ENCODE results near the gene RPAP2. TPM values are rescaled to one million over a fixed set of nuclear protein-coding genes. Genes with fewer than 3 reads are reported as not detected.

The RPAP2 gene
- total and polyA plus RNA-seq, 2 of the 8 experiments (the other 6 are each of a cell fraction or from before 2014, with no cell fraction given) = 7.9 to 28.4 TPM

DNA sequence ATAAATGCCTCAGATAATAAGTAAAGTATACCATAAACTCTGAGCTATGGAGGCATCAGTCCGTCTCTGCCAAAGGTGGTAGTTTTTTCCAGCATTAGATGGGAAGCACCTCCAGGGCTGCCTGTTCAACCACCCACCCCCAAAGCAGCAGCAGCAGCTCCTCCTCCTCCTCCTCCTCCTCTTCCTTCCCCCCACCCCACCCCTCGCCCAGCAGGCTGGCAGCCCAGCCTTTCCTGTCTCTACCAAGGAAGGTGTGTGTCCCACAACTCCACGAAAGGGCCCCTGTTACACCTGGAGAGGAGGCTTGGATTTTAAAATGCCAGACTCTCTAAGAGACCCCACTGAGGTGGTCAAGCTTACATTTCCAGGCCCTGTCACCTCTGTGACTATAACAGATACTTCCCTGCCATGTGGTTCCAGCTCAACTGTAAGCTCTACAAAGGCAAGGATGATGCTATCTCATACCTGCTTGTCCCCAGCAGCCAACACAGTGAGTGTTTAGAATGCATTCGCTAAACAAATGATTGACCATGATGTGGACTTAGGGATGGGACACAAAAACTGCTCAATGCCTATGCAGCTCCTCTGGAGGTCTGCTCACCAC is 111.2 kb downstream of the RPAP2 start:
- H3K27ac ChIP-seq (ENCODE audit: low read depth, low read length) = no peak overlapping the region
- DNase-seq (ENCODE audit: low read depth in 1 of 2, low spot score in 2 of 2) = no peak
- no peak for FAIRE-seq
- no peak overlapping the region for H3K23ac ChIP-seq (ENCODE audit: insufficient read length)
- H2AFZ ChIP-seq (ENCODE audit: low read length) = no peak overlapping the region
- H2AK5ac ChIP-seq (ENCODE audit: low read depth, low read length) = no peak overlapping the region
- no peaks in the 10 kb centered on the region for H3K36me3 ChIP-seq (ENCODE audit: control insufficient read depth in 2 of 4, insufficient read depth in 4 of 4, low read length in 3 of 4)
- H2BK120ac ChIP-seq (replicated peaks; ENCODE audit: low read depth, low read length) = no peak overlapping the region
- H4K8ac ChIP-seq (ENCODE audit: extremely low read depth, insufficient read depth, low read length) = no peak overlapping the region
- 94% methylated on average over 3 of the region's 4 CpGs; no CpG with 5 or more reads in 1 of the 2 experiments for WGBS, 2 experiments (ENCODE audit: extremely low coverage in 1 of 2, insufficient coverage in 1 of 2, insufficient read length in 1 of 2, insufficient replicate concordance in 2 of 2, low coverage in 1 of 2, low lambda C conversion rate in 2 of 2, missing lambda C conversion rate in 1 of 2)
- no peak overlapping the region for H2BK12ac ChIP-seq (ENCODE audit: low read depth, low read length)
- no peak overlapping the region for H4K5ac ChIP-seq (ENCODE audit: insufficient read length, low read depth, low read length)
- no peak overlapping the region for H3K4me2 ChIP-seq (ENCODE audit: insufficient read depth in 1 of 2, low read depth in 2 of 2, low read length in 2 of 2)
- no peak overlapping the region for H3K9ac ChIP-seq (replicated peaks in 1 of 4; ENCODE audit: extremely low read depth in 1 of 4, low read depth in 3 of 4, low read length in 3 of 4)
- H3K79me2 ChIP-seq (ENCODE audit: control insufficient read depth in 1 of 2, insufficient read depth in 2 of 2, low read length in 2 of 2) = no peaks in the 10 kb centered on the region
- H2BK20ac ChIP-seq (ENCODE audit: low read length) = no peak overlapping the region
- H3K4me3 ChIP-seq (ENCODE audit: extremely low read depth in 1 of 4, insufficient read depth in 2 of 4, low read depth in 3 of 4, low read length in 4 of 4) = no peak overlapping the region
- H3K23me2 ChIP-seq (ENCODE audit: low read depth, low read length) = no peaks in the 10 kb centered on the region
- no peak overlapping the region for H3K14ac ChIP-seq (ENCODE audit: insufficient read length)
- H2BK5ac ChIP-seq (ENCODE audit: low read depth, low read length) = no peak overlapping the region
- H3K9me3 ChIP-seq (ENCODE audit: insufficient read depth in 2 of 2, low read depth in 1 of 2, low read length in 1 of 2) = no peaks in the 10 kb centered on the region
- no peak overlapping the region for H3K18ac ChIP-seq (ENCODE audit: extremely low read depth, low read length)
- H4K20me1 ChIP-seq (replicated peaks in 1 of 2; ENCODE audit: control insufficient read depth in 1 of 2, insufficient read depth in 2 of 2, low read length in 2 of 2) = no peaks in the 10 kb centered on the region
- POLR2A ChIA-PET (ENCODE audit: partially characterized antibody) = no interaction called here
- H2BK15ac ChIP-seq (ENCODE audit: low read length) = no peak overlapping the region
- no peaks in the 10 kb centered on the region for H3K27me3 ChIP-seq (replicated peaks in 1 of 4; ENCODE audit: control insufficient read depth in 3 of 4, extremely low read depth in 1 of 4, insufficient read depth in 3 of 4, low read length in 3 of 4)
- H3K4me1 ChIP-seq (replicated peaks in 1 of 4; ENCODE audit: control insufficient read depth in 3 of 4, insufficient read depth in 4 of 4, low read length in 3 of 4) = no peaks in the 10 kb centered on the region
- no peak overlapping the region for H3K56ac ChIP-seq (replicated peaks; ENCODE audit: insufficient read length, low read depth, low read length)
- CTCF ChIA-PET (ENCODE audit: partially characterized antibody) = interaction anchor here (0.6 to 1.6 kb wide), 7 partner anchors 10 to 745 kb away, joined by 3 to 6 read pairs (median 3); no protein-coding TSS in a partner anchor
- H4K91ac ChIP-seq (replicated peaks; ENCODE audit: insufficient read length, low read length) = no peak overlapping the region
- no peak overlapping the region for H3K4ac ChIP-seq (replicated peaks; ENCODE audit: insufficient read length, low read depth, low read length)
- TF ChIP-seq POU5F1 (IDR thresholded peaks at IDR 0.05; ENCODE audit: low read depth, low read length) (no peak), KDM5A (IDR thresholded peaks at IDR 0.05; ENCODE audit: low read length) (no peak)
- no peaks in the 10 kb centered on the region for H3K79me1 ChIP-seq (ENCODE audit: low read depth, low read length)

Measured in H1 (cell line).